Measurements from ENCODE around the gene GLIPR2.
"Not testable (repeated sequence)": the region's sequence is repeated elsewhere in the genome, so short reads cannot be mapped to it uniquely, and the experiment has no call there.

GLIPR2 gene

GRCh38 chr9:36156116-36156515 is 19.6 kb downstream of the GLIPR2 start:
- no peaks in the 10 kb centered on the region for H3K36me3 ChIP-seq (ENCODE audit: control insufficient read depth, insufficient read depth, low read length)
- no peaks in the 10 kb centered on the region for H3K27me3 ChIP-seq (replicated peaks; ENCODE audit: control insufficient read depth, insufficient read depth, low read length)
- H3K4me3 ChIP-seq (replicated peaks; ENCODE audit: low read depth, low read length) = no peak overlapping the region
- no peak for TF ChIP-seq CTCF (IDR thresholded peaks at IDR 0.05; ENCODE audit: insufficient read depth, low read length, poor library complexity, severe bottlenecking)
- no peak for DNase-seq (ENCODE audit: extremely low read depth, insufficient read length)

- no peaks in the 10 kb centered on the region for H3K36me3 ChIP-seq (ENCODE audit: control insufficient read depth, insufficient read depth, low read length)
Measured at GRCh38 chr9:36158122-36158521, 21.6 kb downstream of the GLIPR2 start.

GRCh38 chr9:36158917-36159316 is 22.4 kb downstream of the GLIPR2 start:
- TF ChIP-seq CTCF (IDR thresholded peaks at IDR 0.05; ENCODE audit: insufficient read depth, low read length, poor library complexity, severe bottlenecking) = no peak
- no peak for DNase-seq (ENCODE audit: extremely low read depth, insufficient read length)
- Histone ChIP-seq H3K27me3 (replicated peaks; ENCODE audit: control insufficient read depth, insufficient read depth, low read length) (no peaks in the 10 kb centered on the region; the same call in 1 of the 2 replicates), H3K4me3 (replicated peaks; ENCODE audit: low read depth, low read length) (no peak overlapping the region), H3K36me3 (ENCODE audit: control insufficient read depth, insufficient read depth, low read length) (no peaks in the 10 kb centered on the region)

More at GRCh38 chr9:36158122-36158521, 21.6 kb downstream of the GLIPR2 start:
- no peak for DNase-seq (ENCODE audit: extremely low read depth, insufficient read length)
- TF ChIP-seq CTCF (IDR thresholded peaks at IDR 0.05; ENCODE audit: insufficient read depth, low read length, poor library complexity, severe bottlenecking) = no peak
- H3K4me3 ChIP-seq (replicated peaks; ENCODE audit: low read depth, low read length) = no peak overlapping the region
- no peaks in the 10 kb centered on the region for H3K27me3 ChIP-seq (replicated peaks; ENCODE audit: control insufficient read depth, insufficient read depth, low read length)

GRCh38 chr9:36159509-36159908 is 23.0 kb downstream of the GLIPR2 start:
- H3K4me3 ChIP-seq (replicated peaks; ENCODE audit: low read depth, low read length); DNase-seq (ENCODE audit: extremely low read depth, insufficient read length); H3K36me3 ChIP-seq (ENCODE audit: control insufficient read depth, insufficient read depth, low read length); H3K27me3 ChIP-seq (replicated peaks; ENCODE audit: control insufficient read depth, insufficient read depth, low read length): not testable (repeated sequence)

- DNase-seq (ENCODE audit: extremely low read depth, insufficient read length); H3K36me3 ChIP-seq (ENCODE audit: control insufficient read depth, insufficient read depth, low read length); H3K27me3 ChIP-seq (replicated peaks; ENCODE audit: control insufficient read depth, insufficient read depth, low read length); H3K4me3 ChIP-seq (replicated peaks; ENCODE audit: low read depth, low read length): not testable (repeated sequence)
Measured at GRCh38 chr9:36160126-36160525, 23.6 kb downstream of the GLIPR2 start.

- DNase-seq (ENCODE audit: extremely low read depth, insufficient read length) = no peak
- no peak overlapping the region for H3K4me3 ChIP-seq (replicated peaks; ENCODE audit: low read depth, low read length)
- no peak for TF ChIP-seq CTCF (IDR thresholded peaks at IDR 0.05; ENCODE audit: insufficient read depth, low read length, poor library complexity, severe bottlenecking)
- H3K36me3 ChIP-seq (ENCODE audit: control insufficient read depth, insufficient read depth, low read length) = no peaks in the 10 kb centered on the region
- no peaks in the 10 kb centered on the region; the same call in none of the 2 replicates for H3K27me3 ChIP-seq (replicated peaks; ENCODE audit: control insufficient read depth, insufficient read depth, low read length)
Measured at GRCh38 chr9:36161187-36161586, 24.7 kb downstream of the GLIPR2 start.

- H3K36me3 ChIP-seq (ENCODE audit: control insufficient read depth, insufficient read depth, low read length) = no peaks in the 10 kb centered on the region
- no peak overlapping the region for H3K4me3 ChIP-seq (replicated peaks; ENCODE audit: low read depth, low read length)
- no peak for TF ChIP-seq CTCF (IDR thresholded peaks at IDR 0.05; ENCODE audit: insufficient read depth, low read length, poor library complexity, severe bottlenecking)
- H3K27me3 ChIP-seq (replicated peaks; ENCODE audit: control insufficient read depth, insufficient read depth, low read length) = no peaks in the 10 kb centered on the region; the same call in none of the 2 replicates
- no peak for DNase-seq (ENCODE audit: extremely low read depth, insufficient read length)
Measured at GRCh38 chr9:36162211-36162738, 25.7 kb downstream of the GLIPR2 start.

Measured in GM06990 (cell line).